NCI-H2081 (cell line): ENCODE measurements around the gene SGMS1.
"Not testable (repeated sequence)": the region's sequence is repeated elsewhere in the genome, so short reads cannot be mapped to it uniquely, and the experiment has no call there.

Experiments used
- DNase-seq, 2 experiments: peaks; one replicate each; lab custom pipeline; 2025; lab: John Stamatoyannopoulos, UW

Gene SGMS1

GRCh38 chr10:50623663-50624412 is at the start of gene SGMS1:
TSS of gene SGMS1 (minus strand) at chr10:50623956. CDS start at chr10:50344114, 279,842 bp downstream.
- DNase-seq, result peak; percentile 74 to 79

DNA sequence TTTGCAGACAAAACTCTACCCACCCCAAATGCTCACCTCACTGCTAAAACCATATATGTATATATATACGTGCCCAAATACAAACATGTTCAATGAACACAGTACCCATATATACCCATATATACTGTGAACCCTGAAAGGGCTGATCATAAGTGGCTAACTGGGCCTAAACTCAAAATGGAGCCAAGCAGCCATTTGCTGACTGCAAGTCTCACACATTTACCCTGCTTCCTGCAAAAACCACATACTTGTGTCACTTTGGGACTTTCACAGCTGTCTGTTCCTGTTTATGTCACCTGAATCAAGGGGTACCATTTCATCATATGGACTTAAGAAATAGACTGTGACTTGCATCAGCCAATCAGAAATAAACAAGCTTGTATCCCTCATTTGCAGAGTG is 48.4 kb upstream of the SGMS1 start:
- DNase-seq, result not testable (repeated sequence)

DNA sequence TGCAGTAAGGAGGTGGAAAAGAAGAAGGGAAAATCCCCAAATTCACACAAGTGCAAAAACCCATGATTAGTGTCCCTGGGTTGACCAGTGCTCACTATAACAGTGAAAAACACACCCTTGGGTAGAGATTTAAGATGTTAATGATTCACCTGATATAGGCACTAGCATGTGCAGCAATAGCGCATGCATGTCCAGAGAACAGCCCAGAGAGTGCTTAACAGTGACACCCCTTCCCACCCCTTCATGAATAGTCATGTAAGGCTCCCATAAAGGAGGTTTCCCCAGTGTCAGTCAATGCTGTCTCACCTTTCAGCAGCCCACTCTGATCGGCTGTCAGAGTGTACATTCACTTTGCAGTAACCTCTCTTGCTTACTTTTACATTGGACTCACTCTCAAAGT is 47.9 kb upstream of the SGMS1 start:
- not testable (repeated sequence) for DNase-seq

- not testable (repeated sequence) for DNase-seq
Observed at GRCh38 chr10:50669957-50670356, 46.2 kb upstream of the SGMS1 start.

- DNase-seq, result not testable (repeated sequence)
Observed at GRCh38 chr10:50667353-50667752, 43.6 kb upstream of the SGMS1 start.

DNA sequence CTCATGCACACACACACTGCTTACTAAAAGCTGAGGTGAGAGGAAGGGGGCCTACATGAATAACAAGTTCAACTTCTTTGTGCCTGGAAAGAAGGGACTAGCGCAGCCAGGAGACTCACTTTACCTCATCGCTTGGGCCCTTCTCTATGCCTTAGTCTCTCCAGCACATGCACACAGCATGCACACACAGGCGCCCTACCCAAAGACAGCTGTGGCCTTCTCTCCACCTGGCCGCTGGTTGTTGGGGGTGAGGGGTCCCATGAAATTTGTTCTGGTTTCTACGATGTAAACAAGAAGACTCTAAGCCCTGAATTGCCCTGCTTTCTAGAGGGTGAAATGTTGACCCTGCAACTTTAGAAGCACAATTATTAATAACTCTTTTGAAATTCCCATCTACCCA is 38.7 kb upstream of the SGMS1 start:
- DNase-seq, result not testable (repeated sequence)

- DNase-seq, result not testable (repeated sequence)
Observed at GRCh38 chr10:50661563-50661962, 37.8 kb upstream of the SGMS1 start.

- peak; percentile 73 to 84 for DNase-seq
Observed at GRCh38 chr10:50659865-50660730, 36.3 kb upstream of the SGMS1 start.

- DNase-seq, result not testable (repeated sequence)
Observed at GRCh38 chr10:50659016-50659864, 35.5 kb upstream of the SGMS1 start.

DNA sequence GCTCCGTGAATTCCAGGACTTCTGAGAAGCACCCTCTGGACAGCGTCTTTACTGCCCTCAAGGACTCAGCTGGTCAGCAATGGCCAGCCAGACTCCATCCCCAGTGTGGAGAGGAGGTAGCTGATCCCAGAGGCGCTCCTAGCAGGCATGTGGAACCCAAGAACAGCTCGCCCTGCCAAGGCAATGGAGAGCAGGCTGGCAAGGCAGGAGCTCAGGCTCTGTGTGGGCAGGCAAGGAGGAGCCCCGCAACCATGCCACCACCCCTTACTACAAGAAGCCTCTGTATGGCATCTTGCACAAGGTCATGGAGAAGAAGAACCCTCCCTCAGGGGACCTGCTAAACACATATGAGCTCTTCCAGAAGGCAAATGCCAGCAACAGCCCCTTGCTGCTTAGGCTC is 34.4 kb upstream of the SGMS1 start:
- DNase-seq, result no peak

GRCh38 chr10:50653758-50654157 is 30.0 kb upstream of the SGMS1 start:
- DNase-seq, result no peak

- peak in 1 of 2 experiments; percentile 14 for DNase-seq
Observed at GRCh38 chr10:50653142-50653541, 29.4 kb upstream of the SGMS1 start.

- no peak for DNase-seq
Observed at GRCh38 chr10:50651808-50652207, 28.1 kb upstream of the SGMS1 start.

- DNase-seq, result no peak
Observed at GRCh38 chr10:50650481-50650880, 26.7 kb upstream of the SGMS1 start.

DNA sequence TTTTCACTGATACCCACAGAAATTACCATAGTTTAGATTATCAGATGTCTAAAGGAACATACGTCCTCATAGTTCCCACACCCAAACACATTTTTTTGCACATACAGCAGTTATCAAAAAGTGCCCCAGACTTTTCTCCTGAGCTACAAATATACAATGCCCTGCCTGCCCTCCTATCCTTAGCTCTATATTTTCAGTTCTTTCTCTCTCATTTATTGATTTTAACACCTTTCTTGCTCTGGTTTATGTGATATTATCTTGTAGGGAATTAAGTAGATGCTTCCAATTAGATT is 25.1 kb upstream of the SGMS1 start:
- DNase-seq, result no peak

GRCh38 chr10:50648089-50648934 is 24.6 kb upstream of the SGMS1 start:
- no peak for DNase-seq

- DNase-seq, result not testable (repeated sequence)
Observed at GRCh38 chr10:50647350-50647749, 23.6 kb upstream of the SGMS1 start.

DNA sequence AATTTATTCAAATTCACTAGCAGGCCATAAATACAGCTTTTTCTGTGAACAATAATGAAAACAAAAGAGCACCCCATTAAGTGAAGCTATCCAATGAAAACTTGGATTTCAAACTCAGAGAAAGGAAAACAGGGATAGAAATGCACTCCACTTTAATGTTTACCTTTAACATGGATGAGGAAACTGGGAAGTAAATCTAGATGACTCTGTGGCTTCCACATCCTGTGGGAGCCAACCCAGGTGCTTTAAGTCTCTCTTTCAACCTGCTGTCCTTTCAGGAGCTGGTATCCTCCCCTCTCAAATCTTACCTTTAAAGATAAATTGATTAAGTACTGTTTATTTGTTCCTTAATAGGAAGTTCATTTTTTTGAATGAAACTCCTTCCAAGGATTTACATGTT is 21.5 kb upstream of the SGMS1 start:
- no peak for DNase-seq

DNA sequence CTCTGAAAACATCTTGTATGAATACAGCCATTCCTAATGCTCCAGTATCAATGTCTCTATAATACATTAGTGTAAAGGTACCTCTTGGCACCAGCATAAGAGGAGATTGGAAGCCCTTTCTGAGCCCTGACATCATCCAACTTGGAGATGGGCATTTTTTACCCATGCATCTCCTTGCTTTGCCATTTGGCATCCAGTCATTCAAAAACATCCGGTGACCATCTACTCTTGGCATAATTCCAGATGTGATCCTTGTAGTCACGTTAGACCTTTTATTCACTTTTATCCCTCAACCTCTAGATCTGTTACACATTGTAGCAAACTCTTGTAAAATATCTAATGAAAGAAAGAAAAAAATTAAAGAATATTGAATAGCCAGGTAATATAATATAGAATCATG is 17.9 kb upstream of the SGMS1 start:
- no peak for DNase-seq

- no peak for DNase-seq
Observed at GRCh38 chr10:50640238-50640637, 16.5 kb upstream of the SGMS1 start.
